ENCODE measurements around the gene PTCH2. TPM values are rescaled to one million over a fixed set of nuclear protein-coding genes. Genes with fewer than 3 reads are reported as not detected.

PTCH2 gene
- total and polyA plus RNA-seq, 2 of the 13 experiments (the other 11 are each of a cell fraction or from before 2014, with no cell fraction given) = 0.60 to 1.5 TPM

DNA sequence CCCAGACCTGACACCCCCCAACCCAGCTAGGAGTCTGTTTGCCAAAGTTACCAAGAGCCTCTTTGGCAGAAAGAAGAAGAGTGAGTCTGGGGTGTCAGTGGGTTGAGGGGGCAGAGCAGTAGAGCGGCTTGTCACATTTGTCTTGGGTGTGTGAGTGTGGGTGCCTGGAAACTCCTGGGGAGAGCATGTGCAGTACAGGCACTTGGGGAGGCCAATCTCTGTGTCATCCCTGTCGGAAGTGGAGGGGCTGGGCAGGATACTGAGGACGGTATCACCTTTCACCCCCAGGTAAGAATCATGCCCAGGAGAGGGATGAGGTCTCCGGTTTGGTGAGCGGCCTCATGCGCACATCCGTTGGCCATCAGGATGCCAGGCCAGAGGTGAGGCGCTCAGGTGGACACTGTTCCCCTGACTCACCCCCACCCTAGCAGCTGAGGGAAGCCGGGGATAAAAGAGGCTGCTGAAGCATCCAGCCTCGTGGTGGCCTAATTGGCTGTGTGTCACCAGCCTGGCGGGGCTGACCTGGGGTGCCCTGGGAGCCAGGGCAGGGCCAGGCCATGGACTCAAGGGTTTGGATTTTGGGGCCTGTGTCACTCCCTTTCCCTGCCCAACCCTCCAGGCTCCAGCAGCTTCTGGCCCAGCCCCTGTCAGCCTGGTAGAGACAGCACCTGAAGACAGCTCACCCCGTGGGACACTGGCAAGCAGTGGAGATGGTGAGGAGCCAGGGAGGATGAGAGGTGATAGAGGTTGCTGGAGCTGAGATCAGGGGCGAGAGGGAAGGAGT, 39.5 kb downstream of the PTCH2 start (continued):
- TF ChIP-seq, protein P1, sequence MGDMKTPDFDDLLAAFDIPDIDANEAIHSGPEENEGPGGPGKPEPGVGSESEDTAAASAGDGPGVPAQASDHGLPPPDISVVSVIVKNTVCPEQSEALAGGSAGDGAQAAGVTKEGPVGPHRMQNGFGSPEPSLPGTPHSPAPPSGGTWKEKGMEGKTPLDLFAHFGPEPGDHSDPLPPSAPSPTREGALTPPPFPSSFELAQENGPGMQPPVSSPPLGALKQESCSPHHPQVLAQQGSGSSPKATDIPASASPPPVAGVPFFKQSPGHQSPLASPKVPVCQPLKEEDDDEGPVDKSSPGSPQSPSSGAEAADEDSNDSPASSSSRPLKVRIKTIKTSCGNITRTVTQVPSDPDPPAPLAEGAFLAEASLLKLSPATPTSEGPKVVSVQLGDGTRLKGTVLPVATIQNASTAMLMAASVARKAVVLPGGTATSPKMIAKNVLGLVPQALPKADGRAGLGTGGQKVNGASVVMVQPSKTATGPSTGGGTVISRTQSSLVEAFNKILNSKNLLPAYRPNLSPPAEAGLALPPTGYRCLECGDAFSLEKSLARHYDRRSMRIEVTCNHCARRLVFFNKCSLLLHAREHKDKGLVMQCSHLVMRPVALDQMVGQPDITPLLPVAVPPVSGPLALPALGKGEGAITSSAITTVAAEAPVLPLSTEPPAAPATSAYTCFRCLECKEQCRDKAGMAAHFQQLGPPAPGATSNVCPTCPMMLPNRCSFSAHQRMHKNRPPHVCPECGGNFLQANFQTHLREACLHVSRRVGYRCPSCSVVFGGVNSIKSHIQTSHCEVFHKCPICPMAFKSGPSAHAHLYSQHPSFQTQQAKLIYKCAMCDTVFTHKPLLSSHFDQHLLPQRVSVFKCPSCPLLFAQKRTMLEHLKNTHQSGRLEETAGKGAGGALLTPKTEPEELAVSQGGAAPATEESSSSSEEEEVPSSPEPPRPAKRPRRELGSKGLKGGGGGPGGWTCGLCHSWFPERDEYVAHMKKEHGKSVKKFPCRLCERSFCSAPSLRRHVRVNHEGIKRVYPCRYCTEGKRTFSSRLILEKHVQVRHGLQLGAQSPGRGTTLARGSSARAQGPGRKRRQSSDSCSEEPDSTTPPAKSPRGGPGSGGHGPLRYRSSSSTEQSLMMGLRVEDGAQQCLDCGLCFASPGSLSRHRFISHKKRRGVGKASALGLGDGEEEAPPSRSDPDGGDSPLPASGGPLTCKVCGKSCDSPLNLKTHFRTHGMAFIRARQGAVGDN (CRISPR knock-in tag; IDR thresholded peaks at IDR 0.05) = no peak
- TF ChIP-seq ZSCAN20 (CRISPR knock-in tag; IDR thresholded peaks at IDR 0.05; ENCODE audit: borderline replicate concordance) = no peak

DNA sequence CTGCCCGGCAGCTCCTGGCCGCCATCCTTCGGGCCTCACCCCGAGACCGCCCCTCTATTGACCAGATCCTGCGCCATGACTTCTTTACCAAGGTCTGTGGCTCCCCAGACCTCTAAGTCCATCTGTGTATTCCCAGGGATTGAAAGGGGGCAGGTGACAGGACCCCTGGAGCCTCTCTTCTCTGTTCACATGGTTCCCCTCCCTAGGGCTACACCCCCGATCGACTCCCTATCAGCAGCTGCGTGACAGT, 40.1 kb downstream of the PTCH2 start:
- no peak for FAIRE-seq
- Histone ChIP-seq H3K36me3 (replicated peaks in 1 of 2; ENCODE audit: control insufficient read depth in 1 of 2, insufficient read depth in 2 of 2, low read length in 2 of 2) (peaks cover 6 to 38% of the 10 kb centered on the region in 2 experiments; a peak in 4 of 5 replicates), H4K20me1 (ENCODE audit: insufficient read depth, low read length) (0 out of 2 replicates have a peak, but pooled peaks cover 7% of the 10 kb centered on the region), H3K27me3 (ENCODE audit: control insufficient read depth in 1 of 2, insufficient read depth in 2 of 2, low read length in 2 of 2) (no peaks in the 10 kb centered on the region), H3K9ac (ENCODE audit: insufficient read depth, low read depth, low read length) (0 out of 2 replicates have a peak overlapping the region, but pooled peaks have one; percentile 0), H3K4me2 (ENCODE audit: low read depth, low read length) (no peak overlapping the region), H3K79me2 (ENCODE audit: insufficient read depth, low read length) (peaks cover 17% of the 10 kb centered on the region), H2AFZ (ENCODE audit: low read length) (no peak overlapping the region), H3K9me3 (ENCODE audit: low read length) (no peaks in the 10 kb centered on the region), H3K27ac (ENCODE audit: extremely low read length, insufficient read depth, low read length) (no peak overlapping the region), H3K4me3 (replicated peaks in 1 of 3; ENCODE audit: insufficient read depth in 1 of 3, low read depth in 2 of 3, low read length in 3 of 3) (no peak overlapping the region), H3K4me1 (ENCODE audit: insufficient read depth, low read length) (peaks cover 68% of the 10 kb centered on the region)
- intact Hi-C loops (cut with micrococcal nuclease; ENCODE audit: unreplicated experiment) (no loop called here), in situ Hi-C loops (cut with HindIII; ENCODE audit: extremely low pct_ligation_motif_present, low pct_unique_long_range_greater_than_20kb) (no loop called here)
- no peak for DNase-seq (ENCODE audit: low spot score)
- no peak for ATAC-seq
- BruUV-seq (replicated peaks) = no TSS peak
- CTCF ChIA-PET (ENCODE audit: low intra/inter-chr PET ratio, low total read pairs) = no interaction called here
- 98% methylated on average over 9 of the region's 9 CpGs for WGBS (ENCODE audit: low lambda C conversion rate)
- POLR2A ChIA-PET = interaction anchor here (6.7 to 12.9 kb wide), 2 partner anchors 17 to 19 kb away, joined by 168 to 570 read pairs; no protein-coding TSS in a partner anchor
- TF ChIP-seq, protein P2, sequence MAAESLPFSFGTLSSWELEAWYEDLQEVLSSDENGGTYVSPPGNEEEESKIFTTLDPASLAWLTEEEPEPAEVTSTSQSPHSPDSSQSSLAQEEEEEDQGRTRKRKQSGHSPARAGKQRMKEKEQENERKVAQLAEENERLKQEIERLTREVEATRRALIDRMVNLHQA (CRISPR knock-in tag; IDR thresholded peaks at IDR 0.05) = no peak
- TF ChIP-seq WIZ (CRISPR knock-in tag; IDR thresholded peaks at IDR 0.05) = no peak
- no peak for TF ChIP-seq IKZF1 (IDR thresholded peaks at IDR 0.05)
- TF ChIP-seq TCF7L2 (IDR thresholded peaks at IDR 0.05; ENCODE audit: low read depth, low read length) = no peak
- no peak for TF ChIP-seq GPN1 (CRISPR knock-in tag; IDR thresholded peaks at IDR 0.05; ENCODE audit: borderline replicate concordance)
- TF ChIP-seq, protein P3, sequence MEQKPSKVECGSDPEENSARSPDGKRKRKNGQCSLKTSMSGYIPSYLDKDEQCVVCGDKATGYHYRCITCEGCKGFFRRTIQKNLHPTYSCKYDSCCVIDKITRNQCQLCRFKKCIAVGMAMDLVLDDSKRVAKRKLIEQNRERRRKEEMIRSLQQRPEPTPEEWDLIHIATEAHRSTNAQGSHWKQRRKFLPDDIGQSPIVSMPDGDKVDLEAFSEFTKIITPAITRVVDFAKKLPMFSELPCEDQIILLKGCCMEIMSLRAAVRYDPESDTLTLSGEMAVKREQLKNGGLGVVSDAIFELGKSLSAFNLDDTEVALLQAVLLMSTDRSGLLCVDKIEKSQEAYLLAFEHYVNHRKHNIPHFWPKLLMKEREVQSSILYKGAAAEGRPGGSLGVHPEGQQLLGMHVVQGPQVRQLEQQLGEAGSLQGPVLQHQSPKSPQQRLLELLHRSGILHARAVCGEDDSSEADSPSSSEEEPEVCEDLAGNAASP (CRISPR knock-in tag; IDR thresholded peaks at IDR 0.05; ENCODE audit: borderline replicate concordance) = no peak
- no peak for TF ChIP-seq RXRA (CRISPR knock-in tag; IDR thresholded peaks at IDR 0.05)
- TF ChIP-seq ZNF788 (CRISPR knock-in tag; IDR thresholded peaks at IDR 0.05; ENCODE audit: borderline replicate concordance) = no peak

Measured in HepG2 (cell line).